Panc1 (cell line): ENCODE data around the gene CPN1. TPM values are rescaled to one million over a fixed set of nuclear protein-coding genes. Genes with fewer than 3 reads are reported as not detected.

Source experiments
- ATAC-seq: fragments of 200-7000 bp; cut with Tn5 transposase; 2 replicates; pipeline ENCODE4 v1.9.1; 2020; ENCODE audit warnings: mild to moderate bottlenecking, moderate library complexity
- BruUV-seq: library from RNA; stranded (reverse); fragments of 400-500 nt; replicated peaks from 2 replicates; lab custom pipeline; 2021; lab: Mats Ljungman, UMichigan
- CTCF ChIA-PET: fragments of 300-600 bp; sonication (Branson Sonifier 250); formaldehyde crosslinking; loops from one replicate; lab custom pipeline; 2022; ENCODE audit warnings: antibody characterized with exemption; lab: Charles Lee
- POLR2A ChIA-PET: fragments of 300-600 bp; sonication (Branson Sonifier 250); formaldehyde crosslinking; loops from one replicate; lab custom pipeline; 2022; ENCODE audit warnings: antibody characterized with exemption; lab: Charles Lee
- DNase-seq: peaks from one replicate; pipeline ENCODE4 v3.0.0-alpha.2; 2010; ENCODE audit warnings: low read depth, low spot score
- H3K27ac ChIP-seq: 2 replicates; pipeline ENCODE4 v1.5.1; 2011; ENCODE audit warnings: mild to moderate bottlenecking, low read length, inconsistent platforms
- H3K27me3 ChIP-seq: fragments of 200-500 bp; sonication (Bioruptor generic); 2 replicates; pipeline ENCODE4 v1.6.0; 2014; ENCODE audit warnings: low read length, inconsistent platforms; ENCODE audit not compliant: control insufficient read depth, insufficient read depth
- H3K36me3 ChIP-seq: fragments of 200-500 bp; sonication (Bioruptor generic); 2 replicates; pipeline ENCODE4 v1.5.1; 2014; ENCODE audit warnings: inconsistent platforms, mild to moderate bottlenecking, low read length, moderate library complexity; ENCODE audit not compliant: control insufficient read depth, insufficient read depth
- H3K4me1 ChIP-seq: 2 replicates; pipeline ENCODE4 v1.5.1; 2011; ENCODE audit warnings: inconsistent platforms, mild to moderate bottlenecking, low read length, moderate library complexity; ENCODE audit not compliant: control insufficient read depth, insufficient read depth
- H3K4me3 ChIP-seq, 2 experiments: 2 replicates each; pipeline ENCODE4 v1.5.1; 2011 to 2012; ENCODE audit warnings: low read depth in 2 of 2, low read length in 2 of 2, mild to moderate bottlenecking in 2 of 2, inconsistent platforms in 1 of 2, moderate library complexity in 1 of 2
- H3K9me3 ChIP-seq: fragments of 200-500 bp; sonication (Bioruptor generic); 2 replicates; pipeline ENCODE4 v1.5.1; 2014; ENCODE audit warnings: low read depth, mild to moderate bottlenecking, inconsistent platforms, low read length, moderate library complexity; ENCODE audit not compliant: control insufficient read depth, insufficient read depth
- POLR2AphosphoS5 ChIP-seq: IDR thresholded peaks from 2 replicates; pipeline ENCODE4 v1.6.1; 2012; ENCODE audit warnings: mild to moderate bottlenecking, low read depth, low read length, moderate library complexity
- SIN3A ChIP-seq: IDR thresholded peaks from 2 replicates; pipeline ENCODE4 v1.6.1; 2012; ENCODE audit warnings: low read depth, mild to moderate bottlenecking, low read length, moderate library complexity, borderline replicate concordance; ENCODE audit not compliant: insufficient read depth
- TCF7L2 ChIP-seq: IDR thresholded peaks from 2 replicates; pipeline ENCODE4 v1.6.1; 2011; ENCODE audit warnings: mild to moderate bottlenecking, low read depth, low read length, inconsistent platforms
- in situ Hi-C: cut with HindIII; loops from 2 replicates; pipeline ENCODE4 v1.10.0; 2016; ENCODE audit warnings: low sequenced_read_pairs, low pct_unique_long_range_greater_than_20kb
- intact Hi-C: fragments of 100-400 bp; cut with micrococcal nuclease; formaldehyde crosslinking; loops from one replicate; pipeline ENCODE4 v1.10.0; 2022; ENCODE audit not compliant: unreplicated experiment
- total RNA-seq: library from RNA; stranded (reverse); gene quantifications from one replicate; pipeline ENCODE4 v1.2.1, GENCODE V29; 2021; ENCODE audit not compliant: unreplicated experiment
- TF ChIP-seq, protein P1 (sequence below): fragments of 450-650 bp; IDR thresholded peaks from 2 replicates; pipeline ENCODE4 v1.5.1; 2017; ENCODE audit warnings: mild to moderate bottlenecking
- TF ChIP-seq, protein P2 (sequence below), 2 experiments: IDR thresholded peaks; 2 replicates each; pipeline ENCODE4 v1.6.1; 2011 to 2012; ENCODE audit warnings: low read depth in 2 of 2, control low read depth in 1 of 2, low read length in 1 of 2, mild to moderate bottlenecking in 1 of 2, moderate library complexity in 1 of 2; ENCODE audit not compliant: insufficient read depth in 1 of 2

CPN1 gene
- total RNA-seq, 1 experiment from 2014 or later: not detected

DNA sequence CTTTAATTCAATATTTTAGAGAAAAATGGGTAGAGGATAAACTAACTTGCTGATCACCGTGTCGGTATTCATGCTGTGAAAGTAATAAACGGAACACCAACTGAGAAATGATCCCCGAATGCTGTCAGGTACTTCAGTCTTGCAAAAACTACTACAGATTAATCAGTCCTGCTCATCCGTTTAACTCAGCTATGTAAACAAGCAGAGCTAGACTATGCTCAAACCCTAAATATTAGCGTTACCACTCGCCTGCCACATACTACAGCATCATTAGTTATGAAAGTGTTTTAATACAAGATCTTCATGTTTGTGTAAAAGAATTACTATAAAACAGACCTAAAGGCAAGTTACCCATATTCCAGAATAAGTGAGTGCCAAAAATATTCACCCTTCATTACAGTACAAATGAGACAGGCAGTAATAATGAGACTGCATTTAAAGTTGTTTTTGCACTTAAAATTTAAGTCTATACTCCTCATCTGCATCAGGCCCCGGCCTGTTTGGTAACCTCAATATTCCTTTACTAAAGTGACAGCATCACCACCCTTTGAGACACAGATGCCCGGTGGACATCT lies 72.9 kb downstream of the CPN1 start:
- TF ChIP-seq SIN3A (no peak), TCF7L2 (no peak), POLR2AphosphoS5 (no peak)
- TF ChIP-seq, protein P1, sequence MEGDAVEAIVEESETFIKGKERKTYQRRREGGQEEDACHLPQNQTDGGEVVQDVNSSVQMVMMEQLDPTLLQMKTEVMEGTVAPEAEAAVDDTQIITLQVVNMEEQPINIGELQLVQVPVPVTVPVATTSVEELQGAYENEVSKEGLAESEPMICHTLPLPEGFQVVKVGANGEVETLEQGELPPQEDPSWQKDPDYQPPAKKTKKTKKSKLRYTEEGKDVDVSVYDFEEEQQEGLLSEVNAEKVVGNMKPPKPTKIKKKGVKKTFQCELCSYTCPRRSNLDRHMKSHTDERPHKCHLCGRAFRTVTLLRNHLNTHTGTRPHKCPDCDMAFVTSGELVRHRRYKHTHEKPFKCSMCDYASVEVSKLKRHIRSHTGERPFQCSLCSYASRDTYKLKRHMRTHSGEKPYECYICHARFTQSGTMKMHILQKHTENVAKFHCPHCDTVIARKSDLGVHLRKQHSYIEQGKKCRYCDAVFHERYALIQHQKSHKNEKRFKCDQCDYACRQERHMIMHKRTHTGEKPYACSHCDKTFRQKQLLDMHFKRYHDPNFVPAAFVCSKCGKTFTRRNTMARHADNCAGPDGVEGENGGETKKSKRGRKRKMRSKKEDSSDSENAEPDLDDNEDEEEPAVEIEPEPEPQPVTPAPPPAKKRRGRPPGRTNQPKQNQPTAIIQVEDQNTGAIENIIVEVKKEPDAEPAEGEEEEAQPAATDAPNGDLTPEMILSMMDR: no peak
- TF ChIP-seq, protein P2, sequence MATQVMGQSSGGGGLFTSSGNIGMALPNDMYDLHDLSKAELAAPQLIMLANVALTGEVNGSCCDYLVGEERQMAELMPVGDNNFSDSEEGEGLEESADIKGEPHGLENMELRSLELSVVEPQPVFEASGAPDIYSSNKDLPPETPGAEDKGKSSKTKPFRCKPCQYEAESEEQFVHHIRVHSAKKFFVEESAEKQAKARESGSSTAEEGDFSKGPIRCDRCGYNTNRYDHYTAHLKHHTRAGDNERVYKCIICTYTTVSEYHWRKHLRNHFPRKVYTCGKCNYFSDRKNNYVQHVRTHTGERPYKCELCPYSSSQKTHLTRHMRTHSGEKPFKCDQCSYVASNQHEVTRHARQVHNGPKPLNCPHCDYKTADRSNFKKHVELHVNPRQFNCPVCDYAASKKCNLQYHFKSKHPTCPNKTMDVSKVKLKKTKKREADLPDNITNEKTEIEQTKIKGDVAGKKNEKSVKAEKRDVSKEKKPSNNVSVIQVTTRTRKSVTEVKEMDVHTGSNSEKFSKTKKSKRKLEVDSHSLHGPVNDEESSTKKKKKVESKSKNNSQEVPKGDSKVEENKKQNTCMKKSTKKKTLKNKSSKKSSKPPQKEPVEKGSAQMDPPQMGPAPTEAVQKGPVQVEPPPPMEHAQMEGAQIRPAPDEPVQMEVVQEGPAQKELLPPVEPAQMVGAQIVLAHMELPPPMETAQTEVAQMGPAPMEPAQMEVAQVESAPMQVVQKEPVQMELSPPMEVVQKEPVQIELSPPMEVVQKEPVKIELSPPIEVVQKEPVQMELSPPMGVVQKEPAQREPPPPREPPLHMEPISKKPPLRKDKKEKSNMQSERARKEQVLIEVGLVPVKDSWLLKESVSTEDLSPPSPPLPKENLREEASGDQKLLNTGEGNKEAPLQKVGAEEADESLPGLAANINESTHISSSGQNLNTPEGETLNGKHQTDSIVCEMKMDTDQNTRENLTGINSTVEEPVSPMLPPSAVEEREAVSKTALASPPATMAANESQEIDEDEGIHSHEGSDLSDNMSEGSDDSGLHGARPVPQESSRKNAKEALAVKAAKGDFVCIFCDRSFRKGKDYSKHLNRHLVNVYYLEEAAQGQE (IDR thresholded peaks at IDR 0.05; ENCODE audit: insufficient read depth in 1 of 2, low read depth in 2 of 2, low read length in 1 of 2): no peak
- in situ Hi-C loops: no loop called here
- peak overlapping the region; percentile 99 for H3K27ac ChIP-seq
- intact Hi-C loops: no loop called here
- POLR2A ChIA-PET: interaction anchor here (0.5 to 0.6 kb wide), 2 partner anchors 269 to 364 kb away, joined by 3 to 5 read pairs; no protein-coding TSS in a partner anchor
- TSS peak; percentile 52 for BruUV-seq
- ATAC-seq: no peak
- no peaks in the 10 kb centered on the region for H3K9me3 ChIP-seq
- peaks cover 11% of the 10 kb centered on the region; the same call in 1 of the 2 replicates for H3K36me3 ChIP-seq
- CTCF ChIA-PET: interaction anchor here (0.6 to 1.1 kb wide), 4 partner anchors 7 to 163 kb away, joined by 3 to 5 read pairs (median 5); no protein-coding TSS in a partner anchor
- H3K4me1 ChIP-seq: peaks cover 37% of the 10 kb centered on the region
- H3K27me3 ChIP-seq: no peaks in the 10 kb centered on the region
- peak overlapping the region; percentile 77 to 91 for H3K4me3 ChIP-seq
- DNase-seq: no peak

DNA sequence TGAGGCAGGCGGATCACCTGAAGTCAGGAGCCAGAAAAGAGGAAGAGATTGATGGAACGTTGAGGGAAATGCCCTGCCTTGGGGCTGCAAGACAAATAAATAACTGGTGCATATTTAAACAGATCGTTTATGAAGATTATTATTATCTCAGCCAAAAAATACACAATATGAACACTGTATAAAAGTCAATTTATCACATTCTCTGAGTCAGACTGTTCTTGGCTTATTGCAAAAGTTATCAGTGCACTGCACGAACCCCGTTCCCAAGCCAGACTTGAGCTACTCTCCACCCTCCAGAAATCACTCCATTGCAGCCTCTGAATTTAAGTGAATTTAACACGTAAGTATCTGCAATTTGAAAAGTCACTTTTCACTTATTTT lies 73.5 kb downstream of the CPN1 start:
- ChIA-PET POLR2A (interaction anchor here (0.5 kb wide), 1 partner anchor 365 kb away, joined by 5 read pairs; no protein-coding TSS in a partner anchor), CTCF (no interaction called here)
- ATAC-seq: no peak; the same call in 1 of the 2 replicates
- intact Hi-C loops: no loop called here
- in situ Hi-C loops: no loop called here
- Histone ChIP-seq H3K4me3 (peak overlapping the region; percentile 77 to 91), H3K27me3 (no peaks in the 10 kb centered on the region), H3K27ac (peak overlapping the region; percentile 99), H3K4me1 (peaks cover 43% of the 10 kb centered on the region), H3K9me3 (no peaks in the 10 kb centered on the region), H3K36me3 (peaks cover 11% of the 10 kb centered on the region; the same call in 1 of the 2 replicates)
- TF ChIP-seq, protein P2 (IDR thresholded peaks at IDR 0.05; ENCODE audit: insufficient read depth in 1 of 2, low read depth in 2 of 2, low read length in 1 of 2): no peak
- TF ChIP-seq POLR2AphosphoS5 (peak; percentile 64), TCF7L2 (no peak)
- no peak for DNase-seq
- BruUV-seq: no TSS peak
